ENCODE data around the gene ATP6V0C. TPM values are rescaled to one million over a fixed set of nuclear protein-coding genes. Genes with fewer than 3 reads are reported as not detected.

The ATP6V0C gene
- 7.9 and 13.2 TPM in 2 replicates for total RNA-seq

- FAIRE-seq: no peak
- H3K27me3 ChIP-seq (ENCODE audit: control insufficient read depth, insufficient read depth, low read length): no peaks in the 10 kb centered on the region
- H3K36me3 ChIP-seq (ENCODE audit: control insufficient read depth, insufficient read depth, low read length): peaks cover 9% of the 10 kb centered on the region
- DNase-seq (ENCODE audit: low read depth): peak; percentile 70
- peak within 1 kb of the TSS; percentile 97 for H3K4me3 ChIP-seq (ENCODE audit: low read depth, low read length)
- no peak for TF ChIP-seq CTCF (IDR thresholded peaks at IDR 0.05; ENCODE audit: insufficient read depth, low read length, severe bottlenecking)
Measured at GRCh38 chr16:2513405-2514332, at the start of gene ATP6V0C. Gene ATP6V0C (plus strand): TSS chr16:2513952. CDS start chr16:2514104, 152 bp downstream.

GRCh38 chr16:2464333-2464732 lies 49.4 kb upstream of the ATP6V0C start:
- FAIRE-seq (no peak), DNase-seq (ENCODE audit: low read depth) (no peak)
- TF ChIP-seq CTCF (IDR thresholded peaks at IDR 0.05; ENCODE audit: insufficient read depth, low read length, severe bottlenecking): no peak
- Histone ChIP-seq H3K36me3 (ENCODE audit: control insufficient read depth, insufficient read depth, low read length) (no peaks in the 10 kb centered on the region), H3K27me3 (ENCODE audit: control insufficient read depth, insufficient read depth, low read length) (no peaks in the 10 kb centered on the region), H3K4me3 (ENCODE audit: low read depth, low read length) (no peak overlapping the region)

- Histone ChIP-seq H3K27me3 (ENCODE audit: control insufficient read depth, insufficient read depth, low read length) (no peaks in the 10 kb centered on the region), H3K36me3 (ENCODE audit: control insufficient read depth, insufficient read depth, low read length) (no peaks in the 10 kb centered on the region), H3K4me3 (ENCODE audit: low read depth, low read length) (no peak overlapping the region)
- peak; percentile 15 for TF ChIP-seq CTCF (IDR thresholded peaks at IDR 0.05; ENCODE audit: insufficient read depth, low read length, severe bottlenecking)
- FAIRE-seq (no peak), DNase-seq (ENCODE audit: low read depth) (no peak)
Measured at GRCh38 chr16:2465653-2466415, 47.9 kb upstream of the ATP6V0C start.

GRCh38 chr16:2466667-2467527 lies 46.9 kb upstream of the ATP6V0C start:
- peak overlapping the region; percentile 43 for H3K4me3 ChIP-seq (ENCODE audit: low read depth, low read length)
- no peaks in the 10 kb centered on the region for H3K36me3 ChIP-seq (ENCODE audit: control insufficient read depth, insufficient read depth, low read length)
- no peak for TF ChIP-seq CTCF (IDR thresholded peaks at IDR 0.05; ENCODE audit: insufficient read depth, low read length, severe bottlenecking)
- FAIRE-seq: no peak
- H3K27me3 ChIP-seq (ENCODE audit: control insufficient read depth, insufficient read depth, low read length): no peaks in the 10 kb centered on the region
- no peak for DNase-seq (ENCODE audit: low read depth)

GRCh38 chr16:2467528-2468232 lies 46.1 kb upstream of the ATP6V0C start:
- FAIRE-seq (no peak), DNase-seq (ENCODE audit: low read depth) (peak; percentile 32)
- TF ChIP-seq CTCF (IDR thresholded peaks at IDR 0.05; ENCODE audit: insufficient read depth, low read length, severe bottlenecking): no peak
- Histone ChIP-seq H3K36me3 (ENCODE audit: control insufficient read depth, insufficient read depth, low read length) (no peaks in the 10 kb centered on the region), H3K4me3 (ENCODE audit: low read depth, low read length) (peak overlapping the region; percentile 43), H3K27me3 (ENCODE audit: control insufficient read depth, insufficient read depth, low read length) (no peaks in the 10 kb centered on the region)

Measured in bronchial epithelial cell (primary cell).